ENCODE measurements around the gene LRRC61.

DNA sequence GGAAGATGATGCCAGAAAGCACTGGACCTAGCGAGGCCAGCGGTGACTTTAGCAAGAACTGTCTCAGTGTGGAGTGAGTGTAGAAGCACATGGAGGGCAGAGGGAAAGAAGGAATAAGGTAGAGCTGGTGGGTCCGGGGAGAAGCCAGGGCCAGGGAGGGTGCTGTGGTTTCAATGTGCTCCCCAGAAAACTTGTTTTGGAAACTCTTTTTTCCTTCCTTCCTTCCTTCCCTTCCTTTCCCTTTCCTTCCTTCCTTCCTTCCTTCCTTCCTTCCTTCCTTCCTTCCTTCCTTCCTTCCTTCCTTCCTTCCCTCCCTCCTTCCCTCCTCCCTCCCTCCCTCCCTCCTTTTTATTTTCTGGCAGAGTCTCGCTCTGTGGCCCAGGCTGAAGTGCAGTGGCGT, 23.8 kb downstream of the LRRC61 start:
- TF ChIP-seq CTCF (IDR thresholded peaks at IDR 0.05) (no peak), POLR2AphosphoS5 (IDR thresholded peaks at IDR 0.05) (no peak), POLR2A (IDR thresholded peaks at IDR 0.05) (no peak), EP300 (IDR thresholded peaks at IDR 0.05) (no peak)

Measured in sigmoid colon (tissue), 4 donors.